Upper lobe of left lung (tissue), 6 donors: ENCODE results near the gene SLC12A2. TPM values are rescaled to one million over a fixed set of nuclear protein-coding genes. Genes with fewer than 3 reads are reported as not detected.

ENCODE experiments used
- ATAC-seq, 2 donors: fragments of 200-7000 bp; cut with Tn5 transposase; one replicate each; pipeline ENCODE4 v1.9.1; 2022; ENCODE audit warnings: mild to moderate bottlenecking in 2 of 2, moderate library complexity in 2 of 2; ENCODE audit not compliant: low FRiP score in 2 of 2
- DNase-seq, 2 donors: peaks; one replicate each; pipeline ENCODE4 v3.0.0-alpha.2; 2019 to 2020
- H3K27ac ChIP-seq, 4 donors: fragments of 200-600 bp; sonication (generic); one replicate each; pipeline ENCODE4 v1.5.1; 2016 to 2019
- H3K27me3 ChIP-seq, 4 donors: fragments of 200-600 bp; sonication (generic); one replicate each; pipeline ENCODE4 v1.5.1; 2017 to 2019
- H3K36me3 ChIP-seq, 4 donors: fragments of 200-600 bp; sonication (generic); one replicate each; pipeline ENCODE4 v1.5.1; 2016 to 2019
- H3K4me1 ChIP-seq, 4 donors: fragments of 200-600 bp; sonication (generic); one replicate each; pipeline ENCODE4 v1.5.1; 2018 to 2019
- H3K4me3 ChIP-seq, 4 donors: fragments of 200-600 bp; sonication (generic); one replicate each; pipeline ENCODE4 v1.5.1; 2017 to 2019; ENCODE audit warnings: mild to moderate bottlenecking in 2 of 4, moderate library complexity in 1 of 4
- H3K9me3 ChIP-seq, 4 donors: fragments of 200-600 bp; sonication (generic); one replicate each; pipeline ENCODE4 v1.5.1; 2018 to 2019
- EP300 ChIP-seq, 4 donors: sonication (generic); formaldehyde crosslinking; IDR thresholded peaks; one replicate each; pipeline ENCODE4 v1.5.1; 2017; ENCODE audit warnings: antibody characterized with exemption in 4 of 4, control low read depth in 2 of 4
- POLR2A ChIP-seq, 4 donors: fragments of 450-650 bp; IDR thresholded peaks; one replicate each; pipeline ENCODE4 v1.5.1; 2016 to 2017; ENCODE audit warnings: antibody characterized with exemption in 4 of 4, mild to moderate bottlenecking in 2 of 4
- POLR2AphosphoS5 ChIP-seq, 2 donors: sonication (generic); formaldehyde crosslinking; IDR thresholded peaks; one replicate each; pipeline ENCODE4 v1.5.1; 2017; ENCODE audit warnings: antibody characterized with exemption in 2 of 2
- WGBS, 2 donors: methylation state at CpG; one replicate each; pipeline ENCODE4 v1.1.5; 2017 to 2018; 5-methylcytosine and 5-hydroxymethylcytosine counted together
- total RNA-seq, 6 donors: library from RNA; depleted of rRNA in 4 of 6; stranded (reverse); fragments of >200 nt in 4 of 6; gene quantifications; one replicate each; pipeline versions ENCODE4 v1.1.0 to v1.2.1, GENCODE V29; 2016 to 2021
- TF ChIP-seq, protein P1 (sequence below), 6 experiments: fragments of 450-650 bp in 4 of 6; fragments of 200-600 bp in 2 of 6; sonication (generic) in 2 of 6; IDR thresholded peaks; one replicate each; pipeline ENCODE4 v1.5.1; 2016 to 2019; ENCODE audit warnings: antibody characterized with exemption in 6 of 6
- donor health status: DM: no; HTN: no; CAD: no; lungs with moderate emphysema.
- donor health status: DM: no; HTN: yes; CAD: no; lungs with severe emphysema.

The SLC12A2 gene
- total RNA-seq, 6 donors from 2014 or later = 12.6 to 44.1 (median 28.0) TPM

DNA sequence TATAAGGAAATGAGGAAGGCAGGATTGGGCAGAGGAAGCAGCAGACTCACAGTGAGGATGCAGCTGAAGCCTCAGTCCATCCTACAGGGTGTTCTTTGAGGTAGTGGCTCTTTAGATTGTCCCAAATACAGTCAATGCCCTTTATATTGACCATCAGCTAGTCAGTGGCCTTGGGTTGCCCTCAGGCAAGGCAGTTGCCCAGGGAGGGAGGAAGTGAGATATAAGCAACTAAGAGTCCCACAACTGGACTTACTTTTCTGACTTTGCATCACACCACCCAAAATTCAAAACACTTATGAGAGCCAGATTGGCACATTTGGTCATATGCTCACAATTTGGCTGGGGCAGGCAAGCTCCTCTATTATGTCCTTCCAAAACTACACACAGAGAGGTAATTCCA, 9.4 kb upstream of the SLC12A2 start:
- Histone ChIP-seq H3K9me3 (no peaks in the 10 kb centered on the region), H3K4me1 (peaks cover 2 to 8% (median 3%) of the 10 kb centered on the region in 4 donors), H3K4me3 (no peak overlapping the region), H3K27ac (no peak overlapping the region), H3K36me3 (no peaks in the 10 kb centered on the region), H3K27me3 (no peaks in the 10 kb centered on the region)
- ATAC-seq = no peak
- DNase-seq = no peak
- no peak for TF ChIP-seq POLR2A (IDR thresholded peaks at IDR 0.05)
- TF ChIP-seq, protein P1, sequence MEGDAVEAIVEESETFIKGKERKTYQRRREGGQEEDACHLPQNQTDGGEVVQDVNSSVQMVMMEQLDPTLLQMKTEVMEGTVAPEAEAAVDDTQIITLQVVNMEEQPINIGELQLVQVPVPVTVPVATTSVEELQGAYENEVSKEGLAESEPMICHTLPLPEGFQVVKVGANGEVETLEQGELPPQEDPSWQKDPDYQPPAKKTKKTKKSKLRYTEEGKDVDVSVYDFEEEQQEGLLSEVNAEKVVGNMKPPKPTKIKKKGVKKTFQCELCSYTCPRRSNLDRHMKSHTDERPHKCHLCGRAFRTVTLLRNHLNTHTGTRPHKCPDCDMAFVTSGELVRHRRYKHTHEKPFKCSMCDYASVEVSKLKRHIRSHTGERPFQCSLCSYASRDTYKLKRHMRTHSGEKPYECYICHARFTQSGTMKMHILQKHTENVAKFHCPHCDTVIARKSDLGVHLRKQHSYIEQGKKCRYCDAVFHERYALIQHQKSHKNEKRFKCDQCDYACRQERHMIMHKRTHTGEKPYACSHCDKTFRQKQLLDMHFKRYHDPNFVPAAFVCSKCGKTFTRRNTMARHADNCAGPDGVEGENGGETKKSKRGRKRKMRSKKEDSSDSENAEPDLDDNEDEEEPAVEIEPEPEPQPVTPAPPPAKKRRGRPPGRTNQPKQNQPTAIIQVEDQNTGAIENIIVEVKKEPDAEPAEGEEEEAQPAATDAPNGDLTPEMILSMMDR (IDR thresholded peaks at IDR 0.05) = no peak
- TF ChIP-seq POLR2AphosphoS5 (IDR thresholded peaks at IDR 0.05) = no peak
- no peak for TF ChIP-seq EP300 (IDR thresholded peaks at IDR 0.05)

DNA sequence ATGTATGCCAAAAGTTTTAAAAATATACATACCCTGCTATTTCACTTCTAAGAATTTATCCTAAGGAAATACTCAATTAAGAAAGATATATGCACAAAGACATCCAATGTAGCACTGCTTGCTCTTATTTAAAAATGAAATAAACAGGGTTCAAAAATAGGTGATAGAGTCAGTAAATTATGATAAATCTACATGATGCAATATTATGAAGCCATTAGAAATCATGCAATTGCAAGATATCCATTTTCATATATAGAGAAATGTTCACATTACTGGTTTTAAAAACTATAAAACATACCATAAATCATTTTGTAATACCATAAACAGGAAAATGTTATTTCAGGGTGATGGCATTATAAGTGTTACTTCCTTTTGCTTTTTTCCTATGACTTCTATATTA, 8.6 kb upstream of the SLC12A2 start:
- no peaks in the 10 kb centered on the region for H3K36me3 ChIP-seq
- no peaks in the 10 kb centered on the region for H3K9me3 ChIP-seq
- no peak for TF ChIP-seq POLR2AphosphoS5 (IDR thresholded peaks at IDR 0.05)
- no peak for TF ChIP-seq POLR2A (IDR thresholded peaks at IDR 0.05)
- TF ChIP-seq, protein P1 (IDR thresholded peaks at IDR 0.05) = no peak
- no peak for TF ChIP-seq EP300 (IDR thresholded peaks at IDR 0.05)
- no peak overlapping the region for H3K4me3 ChIP-seq
- H3K4me1 ChIP-seq = peaks cover 4 to 16% (median 4%) of the 10 kb centered on the region in 4 donors
- ATAC-seq = no peak
- H3K27ac ChIP-seq = no peak overlapping the region
- no peak for DNase-seq
- H3K27me3 ChIP-seq = no peaks in the 10 kb centered on the region

DNA sequence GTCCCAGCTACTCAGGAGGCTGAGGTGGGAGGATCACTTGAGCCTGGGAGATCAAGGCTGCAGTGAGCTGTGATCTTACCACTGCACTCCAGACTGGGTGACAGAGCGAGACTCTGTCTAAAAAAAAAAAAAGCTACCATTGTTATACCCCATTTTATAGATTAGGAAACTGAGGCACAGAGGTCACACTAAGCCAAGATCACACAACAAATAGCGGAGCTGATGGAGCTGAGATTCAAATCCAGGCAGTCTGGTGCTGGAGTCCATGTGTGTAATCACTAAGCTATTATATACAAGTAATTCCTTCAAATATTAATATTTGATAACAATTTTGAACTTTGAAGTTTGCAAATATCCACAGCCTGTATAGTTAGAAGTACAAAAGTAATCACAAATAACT, 6.0 kb upstream of the SLC12A2 start:
- ATAC-seq = no peak
- no peaks in the 10 kb centered on the region for H3K9me3 ChIP-seq
- H3K27ac ChIP-seq = no peak overlapping the region
- TF ChIP-seq EP300 (IDR thresholded peaks at IDR 0.05) (no peak), POLR2AphosphoS5 (IDR thresholded peaks at IDR 0.05) (no peak), POLR2A (IDR thresholded peaks at IDR 0.05) (no peak)
- TF ChIP-seq, protein P1 (IDR thresholded peaks at IDR 0.05) = no peak
- no peak overlapping the region for H3K4me3 ChIP-seq
- DNase-seq = no peak
- no peaks in the 10 kb centered on the region for H3K27me3 ChIP-seq
- H3K4me1 ChIP-seq = peaks cover 14 to 39% (median 19%) of the 10 kb centered on the region in 4 donors
- no peaks in the 10 kb centered on the region for H3K36me3 ChIP-seq
- 98 to 99% methylated on average over 2 of the region's 2 CpGs for WGBS, 2 donors

DNA sequence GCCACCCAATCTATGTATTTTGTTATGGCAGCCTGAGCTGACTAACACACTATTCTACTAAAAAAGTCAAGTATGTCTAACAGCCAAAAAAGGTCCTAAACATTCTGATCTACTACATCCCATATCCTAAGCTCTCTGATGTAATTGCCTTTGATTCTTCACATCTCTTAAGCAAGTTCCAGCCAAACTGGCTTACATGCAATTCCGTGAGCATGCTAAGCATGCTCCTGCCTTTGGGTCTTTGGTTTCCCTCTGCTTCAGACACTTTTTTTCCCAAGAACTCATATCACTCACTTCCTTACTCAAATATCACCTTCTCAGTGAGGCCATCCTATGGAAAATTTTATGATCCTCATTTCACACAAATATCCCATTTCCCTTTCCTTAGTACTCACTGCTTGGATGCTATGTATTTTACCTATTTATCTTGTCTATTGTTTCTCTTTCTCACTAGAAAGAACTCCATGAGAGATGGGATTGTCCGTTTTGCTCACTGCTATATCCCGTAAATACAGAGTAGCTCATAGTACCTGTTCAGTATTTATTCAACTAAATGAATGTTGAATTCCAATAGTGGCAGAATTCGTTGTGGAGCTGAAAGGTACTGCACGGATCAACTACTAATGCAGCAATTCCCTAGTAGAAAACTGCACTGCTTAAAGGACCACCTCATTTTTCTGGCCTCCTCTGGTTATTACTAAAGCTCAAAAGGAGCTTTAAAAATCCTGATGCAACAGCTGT, 2.3 kb upstream of the SLC12A2 start:
- 67 to 70% methylated on average over 5 of the region's 5 CpGs for WGBS, 2 donors
- Histone ChIP-seq H3K4me1 (peaks cover 22 to 53% (median 29%) of the 10 kb centered on the region in 4 donors), H3K27me3 (no peaks in the 10 kb centered on the region), H3K36me3 (no peaks in the 10 kb centered on the region), H3K27ac (peak overlapping the region in 2 of 4 donors; percentile 89 to 95), H3K4me3 (peak overlapping the region in 2 of 4 donors; percentile 89 to 92), H3K9me3 (no peaks in the 10 kb centered on the region)
- ATAC-seq (no peak), DNase-seq (no peak)
- no peak for TF ChIP-seq POLR2AphosphoS5 (IDR thresholded peaks at IDR 0.05)
- TF ChIP-seq, protein P1 (IDR thresholded peaks at IDR 0.05) = peak in 3 of 6 experiments; percentile 26 to 42 (median 26)
- TF ChIP-seq EP300 (IDR thresholded peaks at IDR 0.05) = no peak

DNA sequence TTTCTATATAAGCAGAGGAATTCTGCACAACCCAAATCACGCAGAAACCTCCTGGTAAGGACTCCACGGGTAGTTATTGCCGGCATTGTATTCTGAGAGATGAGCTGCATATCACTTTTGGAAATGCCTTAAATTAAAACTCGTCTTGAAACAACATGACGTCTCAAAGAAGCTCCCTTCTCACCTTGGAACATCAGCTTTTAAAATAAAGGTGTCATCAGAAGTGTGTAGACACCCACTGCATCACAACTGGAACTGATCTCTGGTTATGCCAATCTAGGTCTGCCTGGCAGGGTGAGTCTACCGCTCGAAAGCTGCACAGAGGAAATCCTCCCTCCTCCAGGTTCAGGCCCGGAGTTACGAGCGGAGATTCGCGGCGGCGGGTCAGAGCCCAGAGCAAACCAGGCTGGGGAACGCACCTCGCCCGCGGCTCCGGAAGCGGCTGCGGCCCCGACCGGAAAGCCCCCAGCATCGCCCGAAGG, 974 bp upstream of the SLC12A2 start:
- peak overlapping the region; percentile 89 to 95 (median 92) for H3K27ac ChIP-seq

More for the DNA sequence above, 974 bp upstream of the SLC12A2 start:
- peaks cover 22 to 53% (median 37%) of the 10 kb centered on the region in 4 donors for H3K4me1 ChIP-seq
- TF ChIP-seq EP300 (IDR thresholded peaks at IDR 0.05) (no peak), POLR2AphosphoS5 (IDR thresholded peaks at IDR 0.05) (no peak)
- no peaks in the 10 kb centered on the region for H3K27me3 ChIP-seq
- peak; percentile 39 to 50 for ATAC-seq
- H3K9me3 ChIP-seq = no peaks in the 10 kb centered on the region
- WGBS, 2 donors = 1 to 2% methylated on average over 5 to 25 of the region's 25 CpGs
- peak overlapping the region; percentile 83 to 92 (median 86) for H3K4me3 ChIP-seq
- no peaks in the 10 kb centered on the region for H3K36me3 ChIP-seq
- DNase-seq = no peak
